Measurements from ENCODE around the gene TUBGCP3. TPM values are rescaled to one million over a fixed set of nuclear protein-coding genes. Genes with fewer than 3 reads are reported as not detected.

Gene TUBGCP3
- total RNA-seq, 1 experiment from 2014 or later = 19.2 TPM

- Histone ChIP-seq H3K27me3 (ENCODE audit: control insufficient read depth, insufficient read depth, low read length) (no peaks in the 10 kb centered on the region), H3K36me3 (replicated peaks; ENCODE audit: control insufficient read depth, insufficient read depth, low read length) (no peaks in the 10 kb centered on the region), H3K4me3 (ENCODE audit: insufficient read depth, low read depth, low read length) (no peak overlapping the region)
- DNase-seq = no peak
Measured at GRCh38 chr13:112624040-112624439, 36.1 kb upstream of the TUBGCP3 start.

GRCh38 chr13:112623051-112623711 is 35.2 kb upstream of the TUBGCP3 start:
- Histone ChIP-seq H3K27me3 (ENCODE audit: control insufficient read depth, insufficient read depth, low read length) (no peaks in the 10 kb centered on the region), H3K36me3 (replicated peaks; ENCODE audit: control insufficient read depth, insufficient read depth, low read length) (no peaks in the 10 kb centered on the region), H3K4me3 (ENCODE audit: insufficient read depth, low read depth, low read length) (no peak overlapping the region)
- no peak for DNase-seq

- H3K36me3 ChIP-seq (replicated peaks; ENCODE audit: control insufficient read depth, insufficient read depth, low read length) = no peaks in the 10 kb centered on the region
- no peaks in the 10 kb centered on the region for H3K27me3 ChIP-seq (ENCODE audit: control insufficient read depth, insufficient read depth, low read length)
- no peak overlapping the region for H3K4me3 ChIP-seq (ENCODE audit: insufficient read depth, low read depth, low read length)
- no peak for DNase-seq
Measured at GRCh38 chr13:112622375-112622774, 34.4 kb upstream of the TUBGCP3 start.

GRCh38 chr13:112619730-112620631 is 32.0 kb upstream of the TUBGCP3 start:
- H3K36me3 ChIP-seq (replicated peaks; ENCODE audit: control insufficient read depth, insufficient read depth, low read length) = no peaks in the 10 kb centered on the region
- peak overlapping the region; percentile 32 for H3K4me3 ChIP-seq (ENCODE audit: insufficient read depth, low read depth, low read length)
- DNase-seq = peak; percentile 91
- no peaks in the 10 kb centered on the region for H3K27me3 ChIP-seq (ENCODE audit: control insufficient read depth, insufficient read depth, low read length)

GRCh38 chr13:112618501-112618900 is 30.5 kb upstream of the TUBGCP3 start:
- no peaks in the 10 kb centered on the region for H3K36me3 ChIP-seq (replicated peaks; ENCODE audit: control insufficient read depth, insufficient read depth, low read length)
- no peak overlapping the region for H3K4me3 ChIP-seq (ENCODE audit: insufficient read depth, low read depth, low read length)
- no peak for DNase-seq
- H3K27me3 ChIP-seq (ENCODE audit: control insufficient read depth, insufficient read depth, low read length) = no peaks in the 10 kb centered on the region

- Histone ChIP-seq H3K36me3 (replicated peaks; ENCODE audit: control insufficient read depth, insufficient read depth, low read length) (no peaks in the 10 kb centered on the region), H3K27me3 (ENCODE audit: control insufficient read depth, insufficient read depth, low read length) (no peaks in the 10 kb centered on the region), H3K4me3 (ENCODE audit: insufficient read depth, low read depth, low read length) (no peak overlapping the region)
- no peak for DNase-seq
Measured at GRCh38 chr13:112617754-112618375, 29.9 kb upstream of the TUBGCP3 start.

GRCh38 chr13:112616586-112617362 is 28.8 kb upstream of the TUBGCP3 start:
- DNase-seq = peak; percentile 78
- no peaks in the 10 kb centered on the region for H3K27me3 ChIP-seq (ENCODE audit: control insufficient read depth, insufficient read depth, low read length)
- no peaks in the 10 kb centered on the region for H3K36me3 ChIP-seq (replicated peaks; ENCODE audit: control insufficient read depth, insufficient read depth, low read length)
- no peak overlapping the region for H3K4me3 ChIP-seq (ENCODE audit: insufficient read depth, low read depth, low read length)

GRCh38 chr13:112615391-112615790 is 27.4 kb upstream of the TUBGCP3 start:
- Histone ChIP-seq H3K36me3 (replicated peaks; ENCODE audit: control insufficient read depth, insufficient read depth, low read length) (no peaks in the 10 kb centered on the region), H3K27me3 (ENCODE audit: control insufficient read depth, insufficient read depth, low read length) (no peaks in the 10 kb centered on the region), H3K4me3 (ENCODE audit: insufficient read depth, low read depth, low read length) (no peak overlapping the region)
- no peak for DNase-seq

GRCh38 chr13:112614835-112615234 is 26.9 kb upstream of the TUBGCP3 start:
- no peaks in the 10 kb centered on the region for H3K27me3 ChIP-seq (ENCODE audit: control insufficient read depth, insufficient read depth, low read length)
- H3K4me3 ChIP-seq (ENCODE audit: insufficient read depth, low read depth, low read length) = no peak overlapping the region
- no peaks in the 10 kb centered on the region for H3K36me3 ChIP-seq (replicated peaks; ENCODE audit: control insufficient read depth, insufficient read depth, low read length)
- no peak for DNase-seq

- Histone ChIP-seq H3K27me3 (ENCODE audit: control insufficient read depth, insufficient read depth, low read length) (no peaks in the 10 kb centered on the region; the same call in 1 of the 2 replicates), H3K36me3 (replicated peaks; ENCODE audit: control insufficient read depth, insufficient read depth, low read length) (no peaks in the 10 kb centered on the region), H3K4me3 (ENCODE audit: insufficient read depth, low read depth, low read length) (no peak overlapping the region)
- DNase-seq = no peak
Measured at GRCh38 chr13:112608212-112608611, 20.3 kb upstream of the TUBGCP3 start.

- H3K36me3 ChIP-seq (replicated peaks; ENCODE audit: control insufficient read depth, insufficient read depth, low read length) = no peaks in the 10 kb centered on the region
- H3K4me3 ChIP-seq (ENCODE audit: insufficient read depth, low read depth, low read length) = peak overlapping the region; percentile 56
- peak; percentile 97 for DNase-seq
- no peaks in the 10 kb centered on the region; the same call in 1 of the 2 replicates for H3K27me3 ChIP-seq (ENCODE audit: control insufficient read depth, insufficient read depth, low read length)
Measured at GRCh38 chr13:112606109-112607001, 18.4 kb upstream of the TUBGCP3 start.

- DNase-seq = no peak
- peak overlapping the region; percentile 56 for H3K4me3 ChIP-seq (ENCODE audit: insufficient read depth, low read depth, low read length)
Measured at GRCh38 chr13:112605531-112605990, 17.6 kb upstream of the TUBGCP3 start.

GRCh38 chr13:112603641-112604225 is 15.8 kb upstream of the TUBGCP3 start:
- no peak for DNase-seq
- Histone ChIP-seq H3K36me3 (replicated peaks; ENCODE audit: control insufficient read depth, insufficient read depth, low read length) (no peaks in the 10 kb centered on the region), H3K4me3 (ENCODE audit: insufficient read depth, low read depth, low read length) (no peak overlapping the region), H3K27me3 (ENCODE audit: control insufficient read depth, insufficient read depth, low read length) (no peaks in the 10 kb centered on the region; the same call in 1 of the 2 replicates)

More at GRCh38 chr13:112605531-112605990, 17.6 kb upstream of the TUBGCP3 start:
- Histone ChIP-seq H3K27me3 (ENCODE audit: control insufficient read depth, insufficient read depth, low read length) (no peaks in the 10 kb centered on the region; the same call in 1 of the 2 replicates), H3K36me3 (replicated peaks; ENCODE audit: control insufficient read depth, insufficient read depth, low read length) (no peaks in the 10 kb centered on the region)

All from H7 (cell line).